CD8-positive, alpha-beta memory T cell (primary cell): ENCODE data around the gene ZNF479. TPM values are rescaled to one million over a fixed set of nuclear protein-coding genes. Genes with fewer than 3 reads are reported as not detected.
"Not testable (repeated sequence)": the region's sequence is repeated elsewhere in the genome, so short reads cannot be mapped to it uniquely, and the experiment has no call there.

Experiments
- CTCF ChIA-PET: fragments of 350-600 bp; sonication (Branson Sonifier 250); formaldehyde crosslinking; loops from one replicate; lab custom pipeline; 2021; ENCODE audit warnings: antibody characterized with exemption; lab: Charles Lee
- POLR2A ChIA-PET: fragments of 350-600 bp; sonication (Branson Sonifier 250); formaldehyde crosslinking; loops from one replicate; lab custom pipeline; 2021; ENCODE audit warnings: antibody characterized with exemption; lab: Charles Lee
- DNase-seq, 5 donors: peaks; one replicate each; pipeline versions ENCODE4 v3.0.0 to v3.0.0-alpha.2; 2020 to 2022; ENCODE audit warnings: mixed read lengths in 1 of 5
- H3K27ac ChIP-seq: one replicate; pipeline ENCODE4 v1.7.0; 2013; ENCODE audit warnings: low read depth, mild to moderate bottlenecking, low read length, moderate library complexity
- H3K27me3 ChIP-seq: 2 replicates; pipeline ENCODE4 v1.7.0; 2013; ENCODE audit warnings: low read length, mild to moderate bottlenecking; ENCODE audit not compliant: insufficient read depth, poor library complexity, severe bottlenecking
- H3K36me3 ChIP-seq: 2 replicates; pipeline ENCODE4 v1.7.0; 2013; ENCODE audit warnings: mild to moderate bottlenecking, low read length, moderate library complexity; ENCODE audit not compliant: insufficient read depth
- H3K4me1 ChIP-seq: 2 replicates; pipeline ENCODE4 v1.7.0; 2013; ENCODE audit warnings: mild to moderate bottlenecking, low read length, moderate library complexity; ENCODE audit not compliant: insufficient read depth
- H3K4me3 ChIP-seq: 2 replicates; pipeline ENCODE4 v1.7.0; 2013; ENCODE audit warnings: mild to moderate bottlenecking, low read length
- H3K9me3 ChIP-seq: 2 replicates; pipeline ENCODE4 v1.7.0; 2013; ENCODE audit warnings: mild to moderate bottlenecking, low read length
- H3K27ac Mint-ChIP-seq, 8 donors: one replicate each; pipeline ENCODE4 v1.8.0; 2020 to 2021; ENCODE audit warnings: mixed read lengths in 8 of 8, mild to moderate bottlenecking in 6 of 8, inconsistent platforms in 3 of 8, moderate library complexity in 3 of 8
- H3K27me3 Mint-ChIP-seq, 2 donors: one replicate each; pipeline ENCODE4 v1.8.0; 2020 to 2021; ENCODE audit warnings: mixed read lengths in 2 of 2, mild to moderate bottlenecking in 1 of 2, moderate library complexity in 1 of 2
- H3K36me3 Mint-ChIP-seq, 3 donors: one replicate each; pipeline ENCODE4 v1.8.0; 2020 to 2021; ENCODE audit warnings: mixed read lengths in 3 of 3, inconsistent platforms in 1 of 3, mild to moderate bottlenecking in 1 of 3
- H3K4me1 Mint-ChIP-seq, 3 donors: one replicate each; pipeline ENCODE4 v1.8.0; 2020 to 2021; ENCODE audit warnings: mixed read lengths in 3 of 3, inconsistent platforms in 1 of 3, mild to moderate bottlenecking in 1 of 3
- H3K4me3 Mint-ChIP-seq, 7 donors: one replicate each; pipeline ENCODE4 v1.8.0; 2020 to 2021; ENCODE audit warnings: mixed read lengths in 7 of 7, mild to moderate bottlenecking in 6 of 7, moderate library complexity in 4 of 7, inconsistent platforms in 2 of 7
- H3K9me3 Mint-ChIP-seq, 5 donors: one replicate each; pipeline ENCODE4 v1.8.0; 2020 to 2022; ENCODE audit warnings: mixed read lengths in 5 of 5, mild to moderate bottlenecking in 3 of 5, moderate library complexity in 2 of 5, inconsistent platforms in 1 of 5
- polyA plus RNA-seq: library from polyadenylated mRNA; unstranded; fragments of 300-500 nt; fragmentation: Illumina TruSeq; gene quantifications from one replicate; pipeline ENCODE4 v1.2.3, GENCODE V29; 2021
- total RNA-seq, 2 experiments: library from RNA; stranded (reverse); gene quantifications; one replicate each; pipeline ENCODE4 v1.2.3, GENCODE V29; 2021

Gene ZNF479
- total and polyA plus RNA-seq, 3 experiments from 2014 or later = not detected

GRCh38 chr7:57165285-57165899 lies 33.2 kb upstream of the ZNF479 start:
- Histone ChIP-seq H3K9me3 (peaks cover 18% of the 10 kb centered on the region), H3K27me3 (no peaks in the 10 kb centered on the region), H3K36me3 (no peaks in the 10 kb centered on the region), H3K4me3 (no peak overlapping the region), H3K4me1 (no peaks in the 10 kb centered on the region), H3K27ac (no peak overlapping the region)
- ChIA-PET POLR2A (no interaction called here), CTCF (no interaction called here)
- peaks cover 25 to 45% (median 38%) of the 10 kb centered on the region in 5 donors for H3K9me3 Mint-ChIP-seq
- H3K4me3 Mint-ChIP-seq = no peak overlapping the region
- H3K27me3 Mint-ChIP-seq = no peaks in the 10 kb centered on the region
- peaks cover 0 to 3% (median 3%) of the 10 kb centered on the region in 3 donors for H3K36me3 Mint-ChIP-seq
- no peak overlapping the region for H3K27ac Mint-ChIP-seq
- DNase-seq = no peak
- H3K4me1 Mint-ChIP-seq = no peaks in the 10 kb centered on the region

GRCh38 chr7:57120123-57120784 lies 12.0 kb downstream of the ZNF479 start:
- H3K9me3 Mint-ChIP-seq = peaks cover 14 to 36% (median 27%) of the 10 kb centered on the region in 5 donors
- H3K36me3 Mint-ChIP-seq, H3K9me3 ChIP-seq, H3K4me3 Mint-ChIP-seq, DNase-seq, H3K27ac Mint-ChIP-seq, H3K4me3 ChIP-seq, H3K4me1 ChIP-seq, H3K36me3 ChIP-seq, H3K4me1 Mint-ChIP-seq, POLR2A ChIA-PET, H3K27me3 Mint-ChIP-seq, H3K27me3 ChIP-seq, CTCF ChIA-PET, H3K27ac ChIP-seq: not testable (repeated sequence)
